KMS-11 (cell line): ENCODE measurements around the gene TMEM205.

ENCODE experiments used
- H2AFZ ChIP-seq: fragments of 200-600 bp; sonication (generic); 2 replicates; pipeline ENCODE4 v1.6.1; 2016; ENCODE audit warnings: antibody characterized with exemption, mixed run types, low read depth
- H3K27ac ChIP-seq: fragments of 200-600 bp; sonication (generic); 2 replicates; pipeline ENCODE4 v1.6.1; 2016; ENCODE audit warnings: mild to moderate bottlenecking, mixed run types
- H3K27me3 ChIP-seq: fragments of 200-600 bp; sonication (generic); 2 replicates; pipeline ENCODE4 v1.6.1; 2017; ENCODE audit warnings: mild to moderate bottlenecking, low read depth, mixed run types, moderate library complexity; ENCODE audit not compliant: insufficient read depth
- H3K36me3 ChIP-seq: fragments of 200-600 bp; sonication (generic); 2 replicates; pipeline ENCODE4 v1.6.1; 2017; ENCODE audit warnings: mild to moderate bottlenecking, mixed run types; ENCODE audit not compliant: insufficient read depth
- H3K4me1 ChIP-seq: fragments of 200-600 bp; sonication (generic); 2 replicates; pipeline ENCODE4 v1.6.1; 2016; ENCODE audit warnings: mild to moderate bottlenecking, low read depth, mixed run types; ENCODE audit not compliant: poor library complexity, severe bottlenecking
- H3K4me2 ChIP-seq: fragments of 200-600 bp; sonication (generic); 2 replicates; pipeline ENCODE4 v1.7.0; 2016; ENCODE audit warnings: mild to moderate bottlenecking, mixed run types
- H3K4me3 ChIP-seq: fragments of 200-600 bp; sonication (generic); IDR thresholded peaks from 2 replicates; pipeline ENCODE4 v1.6.1; 2017; ENCODE audit warnings: low read depth, low read length, mixed read lengths; ENCODE audit not compliant: insufficient read depth
- H3K79me2 ChIP-seq: fragments of 200-600 bp; sonication (generic); 2 replicates; pipeline ENCODE4 v1.6.1; 2016; ENCODE audit warnings: low read depth, mixed run types; ENCODE audit not compliant: insufficient read depth
- H3K9ac ChIP-seq: fragments of 200-600 bp; sonication (generic); 2 replicates; pipeline ENCODE4 v1.6.1; 2016; ENCODE audit warnings: mild to moderate bottlenecking, mixed run types
- H4K20me1 ChIP-seq: fragments of 200-600 bp; sonication (generic); 2 replicates; pipeline ENCODE4 v1.6.1; 2016; ENCODE audit warnings: mild to moderate bottlenecking, mixed run types; ENCODE audit not compliant: insufficient read depth
- TF ChIP-seq, protein P1 (sequence below): fragments of 200-600 bp; sonication (generic); conservative IDR thresholded peaks from 2 replicates; pipeline ENCODE4 v1.6.1; 2017; ENCODE audit warnings: low read depth, mild to moderate bottlenecking, antibody characterized with exemption, low read length, moderate library complexity, mixed read lengths

TMEM205 gene

DNA sequence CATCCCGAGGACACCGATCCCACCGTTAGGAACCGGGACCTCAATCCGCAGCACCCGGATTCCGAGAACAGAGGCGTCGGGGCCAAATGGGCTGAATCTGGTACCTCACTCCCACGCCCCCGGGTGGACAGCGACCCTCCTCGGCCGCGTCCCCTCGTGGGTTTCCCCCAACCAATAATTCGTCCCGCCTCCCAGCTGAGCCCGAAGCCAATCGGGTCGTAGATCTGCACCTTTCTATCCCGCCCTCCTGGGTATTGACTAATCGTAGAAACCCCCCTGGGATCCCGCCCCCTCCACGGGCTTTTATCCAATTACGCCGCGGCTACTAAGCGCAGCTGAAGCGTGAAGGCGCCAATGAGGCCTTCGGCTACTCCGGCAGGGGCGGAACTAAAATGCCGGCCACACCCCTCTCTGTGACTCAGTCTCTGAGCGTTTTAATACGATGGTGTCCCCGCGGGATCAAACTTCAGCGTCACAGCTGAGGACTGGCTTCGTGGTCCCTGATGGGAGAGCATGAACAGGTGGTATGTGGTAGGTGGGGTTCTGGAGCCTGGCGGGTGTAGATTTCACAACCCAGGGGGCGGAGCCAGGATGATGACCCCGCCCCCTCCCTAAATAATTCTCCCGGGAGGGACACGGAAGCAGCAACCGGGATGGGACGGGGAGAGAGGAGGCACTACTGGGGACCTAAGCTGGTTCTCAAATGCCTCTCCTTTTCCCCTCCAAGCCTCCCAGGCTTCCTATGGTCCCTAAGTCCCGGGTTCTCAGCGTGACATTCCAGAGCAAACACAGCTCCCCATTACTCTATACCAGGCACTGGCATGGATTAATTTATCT, at the start of gene TMEM205, which contains the start of gene CCDC159:
TMEM205 (minus strand) TSS at position 165 of the 837 bp plus-strand sequence. CDS start 649 bp downstream, outside the sequence.
CCDC159 (plus strand) TSS at position 416 of the 837 bp plus-strand sequence; CDS start at position 504, 88 bp downstream.
- Histone ChIP-seq H3K27me3 (no peaks in the 10 kb centered on the region), H3K36me3 (no peaks in the 10 kb centered on the region), H3K27ac (no peak within 1 kb of the TSS), H3K4me1 (peaks cover 24% of the 10 kb centered on the region), H3K4me2 (peak within 1 kb of the TSS; percentile 88), H2AFZ (peak within 1 kb of the TSS; percentile 64), H3K4me3 (no peak within 1 kb of the TSS), H4K20me1 (no peaks in the 10 kb centered on the region), H3K9ac (peak within 1 kb of the TSS; percentile 31; the same call in 1 of the 2 replicates), H3K79me2 (no peaks in the 10 kb centered on the region)
- TF ChIP-seq, protein P1, sequence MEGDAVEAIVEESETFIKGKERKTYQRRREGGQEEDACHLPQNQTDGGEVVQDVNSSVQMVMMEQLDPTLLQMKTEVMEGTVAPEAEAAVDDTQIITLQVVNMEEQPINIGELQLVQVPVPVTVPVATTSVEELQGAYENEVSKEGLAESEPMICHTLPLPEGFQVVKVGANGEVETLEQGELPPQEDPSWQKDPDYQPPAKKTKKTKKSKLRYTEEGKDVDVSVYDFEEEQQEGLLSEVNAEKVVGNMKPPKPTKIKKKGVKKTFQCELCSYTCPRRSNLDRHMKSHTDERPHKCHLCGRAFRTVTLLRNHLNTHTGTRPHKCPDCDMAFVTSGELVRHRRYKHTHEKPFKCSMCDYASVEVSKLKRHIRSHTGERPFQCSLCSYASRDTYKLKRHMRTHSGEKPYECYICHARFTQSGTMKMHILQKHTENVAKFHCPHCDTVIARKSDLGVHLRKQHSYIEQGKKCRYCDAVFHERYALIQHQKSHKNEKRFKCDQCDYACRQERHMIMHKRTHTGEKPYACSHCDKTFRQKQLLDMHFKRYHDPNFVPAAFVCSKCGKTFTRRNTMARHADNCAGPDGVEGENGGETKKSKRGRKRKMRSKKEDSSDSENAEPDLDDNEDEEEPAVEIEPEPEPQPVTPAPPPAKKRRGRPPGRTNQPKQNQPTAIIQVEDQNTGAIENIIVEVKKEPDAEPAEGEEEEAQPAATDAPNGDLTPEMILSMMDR: no peak

DNA sequence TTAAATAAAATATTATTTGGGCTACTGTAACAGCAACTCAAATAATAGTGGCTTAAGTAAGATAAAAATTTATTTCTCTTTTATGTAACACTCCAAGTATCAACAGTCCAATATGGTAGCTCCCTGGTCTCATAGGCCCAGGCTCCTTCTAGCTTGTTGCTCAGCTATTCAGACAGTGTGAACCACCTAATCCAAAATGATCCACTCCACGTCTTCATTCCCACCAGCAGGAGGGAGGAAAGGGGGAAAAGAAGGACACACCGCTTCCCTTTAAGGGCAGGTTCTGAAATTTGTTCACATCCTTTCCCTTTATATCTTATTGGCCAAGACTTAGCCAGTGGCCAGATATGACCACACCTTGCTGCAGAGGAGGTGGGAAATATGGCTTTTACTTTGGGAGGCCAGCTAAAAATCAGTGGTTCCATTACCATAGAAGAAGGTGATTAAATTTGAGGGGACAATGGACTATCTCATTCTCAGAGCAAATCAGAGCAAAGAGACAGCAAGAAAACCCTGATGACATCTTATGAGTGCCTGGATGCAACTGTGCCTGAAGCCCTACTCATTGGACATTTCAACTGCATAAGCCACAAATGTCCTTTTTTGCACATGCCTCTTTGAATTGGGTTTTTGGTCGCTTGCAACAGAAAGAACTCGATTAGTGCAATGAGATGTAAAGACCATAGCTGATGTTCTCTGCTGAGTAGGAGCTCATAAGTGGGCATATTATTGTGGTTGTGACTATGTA, 45.0 kb upstream of the TMEM205 start:
- peaks cover 6% of the 10 kb centered on the region; the same call in 1 of the 2 replicates for H3K27me3 ChIP-seq
- H3K36me3 ChIP-seq: no peaks in the 10 kb centered on the region
- no peak overlapping the region for H3K4me3 ChIP-seq
- no peak overlapping the region for H2AFZ ChIP-seq
- no peak overlapping the region for H3K9ac ChIP-seq
- no peaks in the 10 kb centered on the region for H3K79me2 ChIP-seq
- no peak overlapping the region for H3K4me2 ChIP-seq
- H3K4me1 ChIP-seq: no peaks in the 10 kb centered on the region
- TF ChIP-seq, protein P1: no peak
- no peaks in the 10 kb centered on the region for H4K20me1 ChIP-seq
- H3K27ac ChIP-seq: no peak overlapping the region

DNA sequence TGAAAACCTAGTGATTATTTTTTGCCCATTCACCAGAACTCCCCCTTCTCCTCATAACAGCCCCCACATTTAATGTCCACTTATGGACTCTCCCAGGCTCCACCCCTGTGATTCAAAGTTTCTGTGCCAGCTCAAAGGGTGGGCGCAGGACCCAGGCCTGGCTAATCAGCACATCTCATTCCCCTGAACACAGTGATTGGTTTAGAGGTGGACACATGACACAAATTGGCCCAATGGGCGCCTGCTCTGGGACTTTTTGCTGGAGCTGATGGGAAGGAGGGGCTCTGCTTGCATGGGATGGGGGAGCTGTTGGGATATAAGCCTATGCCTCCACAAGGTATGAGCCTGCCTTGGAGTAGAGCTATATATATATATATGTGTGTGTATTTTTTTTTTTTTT, 44.3 kb upstream of the TMEM205 start:
- TF ChIP-seq, protein P1: no peak
- Histone ChIP-seq H3K4me1 (no peaks in the 10 kb centered on the region), H3K4me3 (no peak overlapping the region)

DNA sequence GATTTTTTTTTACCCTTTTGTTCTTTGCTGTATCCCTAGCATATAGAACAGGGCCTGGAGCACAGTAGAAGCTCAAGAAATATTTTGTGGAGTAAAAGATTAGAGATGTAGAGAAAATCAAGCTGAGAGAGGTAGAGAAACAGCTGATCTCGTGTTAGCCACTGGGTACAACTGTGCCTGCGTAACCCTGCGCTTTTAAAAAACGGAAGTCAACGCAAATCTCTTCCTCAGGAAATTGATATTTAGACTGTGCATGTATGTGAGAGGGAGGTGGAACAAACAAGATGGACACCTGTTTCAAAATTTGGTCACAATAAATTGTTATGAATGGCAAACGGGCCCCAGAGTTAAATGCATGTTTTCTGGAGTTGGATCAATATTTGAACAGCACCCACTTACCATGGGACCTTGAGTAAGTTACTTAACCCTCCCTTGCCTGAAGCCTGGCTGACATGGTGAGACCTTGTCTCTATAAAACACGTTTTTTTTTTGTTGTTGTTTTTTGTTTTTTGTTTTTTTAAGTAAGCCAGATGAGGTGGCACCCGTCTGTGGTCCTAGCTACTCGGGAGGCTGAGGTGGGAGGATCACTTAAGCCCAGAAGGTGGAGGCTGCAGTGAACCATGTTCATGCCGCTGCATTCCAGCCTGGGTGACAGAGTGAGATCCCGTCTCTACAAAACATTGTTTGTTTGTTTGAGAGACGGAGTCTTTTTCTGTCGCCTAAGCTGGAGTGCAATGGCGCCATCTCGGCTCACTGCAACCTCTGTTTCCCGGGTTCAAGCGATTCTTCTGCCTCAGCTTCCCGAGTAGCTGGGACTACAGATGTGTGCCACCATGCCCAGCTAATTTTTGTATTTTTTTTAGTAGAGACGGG, 41.3 kb upstream of the TMEM205 start:
- no peak overlapping the region for H3K27ac ChIP-seq
- no peaks in the 10 kb centered on the region for H3K79me2 ChIP-seq
- H3K4me1 ChIP-seq: peaks cover 1% of the 10 kb centered on the region
- no peaks in the 10 kb centered on the region for H3K36me3 ChIP-seq
- no peak overlapping the region for H2AFZ ChIP-seq
- H3K27me3 ChIP-seq: no peaks in the 10 kb centered on the region; the same call in 1 of the 2 replicates
- no peak overlapping the region for H3K4me2 ChIP-seq
- no peaks in the 10 kb centered on the region for H4K20me1 ChIP-seq
- TF ChIP-seq, protein P1: no peak
- H3K4me3 ChIP-seq: no peak overlapping the region
- no peak overlapping the region for H3K9ac ChIP-seq

More for the DNA sequence above, 44.3 kb upstream of the TMEM205 start:
- Histone ChIP-seq H4K20me1 (no peaks in the 10 kb centered on the region), H3K4me2 (no peak overlapping the region), H3K36me3 (no peaks in the 10 kb centered on the region), H3K79me2 (no peaks in the 10 kb centered on the region), H3K9ac (no peak overlapping the region), H2AFZ (no peak overlapping the region), H3K27ac (no peak overlapping the region), H3K27me3 (peaks cover 6% of the 10 kb centered on the region; the same call in 1 of the 2 replicates)
